Measurements from ENCODE around the gene BHLHE23.

- TF ChIP-seq CTCF (IDR thresholded peaks at IDR 0.05) (no peak), POLR2A (IDR thresholded peaks at IDR 0.05) (no peak), POLR2AphosphoS5 (IDR thresholded peaks at IDR 0.05) (no peak)
These were observed 21.7 kb upstream of the BHLHE23 start for GRCh38 chr20:63028461-63028921.

Measured in prostate gland (tissue), 2 donors.